GM10248 (cell line): ENCODE results near the gene LMBRD1.
"Not testable (repeated sequence)": the region's sequence is repeated elsewhere in the genome, so short reads cannot be mapped to it uniquely, and the experiment has no call there.

ENCODE experiments used
- CTCF ChIA-PET: fragments of 300-600 bp; sonication (Branson Sonifier 250); formaldehyde crosslinking; extraction: SDS; loops from one replicate; lab custom pipeline; 2021; ENCODE audit warnings: antibody characterized with exemption; lab: Yijun Ruan, JAX
- POLR2A ChIA-PET: fragments of 350-650 bp; sonication (Branson Sonifier 250); formaldehyde crosslinking; extraction: SDS; loops from one replicate; lab custom pipeline; 2020; ENCODE audit warnings: antibody characterized with exemption; lab: Yijun Ruan, JAX
- DNase-seq: peaks from one replicate; pipeline ENCODE4 v3.0.0; 2012; ENCODE audit errors: extremely low spot score
- TF ChIP-seq, protein P1 (sequence below): IDR thresholded peaks from 2 replicates; pipeline ENCODE4 v1.5.1; 2012; ENCODE audit warnings: mild to moderate bottlenecking, low read depth; ENCODE audit errors: extremely low read depth, missing control alignments, control extremely low read depth

The LMBRD1 gene

DNA sequence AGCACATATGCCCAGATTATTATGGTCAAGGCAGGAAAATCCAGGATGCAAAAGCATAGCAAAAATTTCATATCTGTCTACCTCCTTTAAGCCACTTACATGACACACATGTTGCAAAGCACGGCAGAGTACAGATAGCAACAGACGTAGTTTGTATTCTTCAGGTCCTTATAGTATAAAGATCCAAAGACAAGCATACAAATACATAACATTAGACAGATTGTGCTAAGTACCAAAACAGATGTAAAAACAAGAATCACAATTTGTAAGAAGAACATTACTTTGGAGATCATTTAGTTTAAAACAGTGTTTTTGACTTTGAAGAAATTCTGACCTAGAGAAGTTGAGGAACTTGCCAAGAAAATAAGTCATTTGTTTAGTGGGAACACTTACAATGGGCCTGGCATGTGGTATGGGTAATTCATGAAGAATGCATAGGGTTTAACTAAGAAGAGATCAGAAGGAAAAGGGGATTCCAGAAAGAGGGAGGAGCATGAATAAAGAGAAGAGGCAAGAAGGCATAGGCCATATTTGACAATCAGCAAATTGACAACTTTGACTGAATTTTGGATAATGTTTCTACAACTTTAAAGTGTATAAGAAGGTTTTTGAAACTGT is 30.6 kb upstream of the LMBRD1 start:
- ChIA-PET CTCF (no interaction called here), POLR2A (no interaction called here)
- TF ChIP-seq, protein P1, sequence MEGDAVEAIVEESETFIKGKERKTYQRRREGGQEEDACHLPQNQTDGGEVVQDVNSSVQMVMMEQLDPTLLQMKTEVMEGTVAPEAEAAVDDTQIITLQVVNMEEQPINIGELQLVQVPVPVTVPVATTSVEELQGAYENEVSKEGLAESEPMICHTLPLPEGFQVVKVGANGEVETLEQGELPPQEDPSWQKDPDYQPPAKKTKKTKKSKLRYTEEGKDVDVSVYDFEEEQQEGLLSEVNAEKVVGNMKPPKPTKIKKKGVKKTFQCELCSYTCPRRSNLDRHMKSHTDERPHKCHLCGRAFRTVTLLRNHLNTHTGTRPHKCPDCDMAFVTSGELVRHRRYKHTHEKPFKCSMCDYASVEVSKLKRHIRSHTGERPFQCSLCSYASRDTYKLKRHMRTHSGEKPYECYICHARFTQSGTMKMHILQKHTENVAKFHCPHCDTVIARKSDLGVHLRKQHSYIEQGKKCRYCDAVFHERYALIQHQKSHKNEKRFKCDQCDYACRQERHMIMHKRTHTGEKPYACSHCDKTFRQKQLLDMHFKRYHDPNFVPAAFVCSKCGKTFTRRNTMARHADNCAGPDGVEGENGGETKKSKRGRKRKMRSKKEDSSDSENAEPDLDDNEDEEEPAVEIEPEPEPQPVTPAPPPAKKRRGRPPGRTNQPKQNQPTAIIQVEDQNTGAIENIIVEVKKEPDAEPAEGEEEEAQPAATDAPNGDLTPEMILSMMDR: no peak
- DNase-seq: no peak

DNA sequence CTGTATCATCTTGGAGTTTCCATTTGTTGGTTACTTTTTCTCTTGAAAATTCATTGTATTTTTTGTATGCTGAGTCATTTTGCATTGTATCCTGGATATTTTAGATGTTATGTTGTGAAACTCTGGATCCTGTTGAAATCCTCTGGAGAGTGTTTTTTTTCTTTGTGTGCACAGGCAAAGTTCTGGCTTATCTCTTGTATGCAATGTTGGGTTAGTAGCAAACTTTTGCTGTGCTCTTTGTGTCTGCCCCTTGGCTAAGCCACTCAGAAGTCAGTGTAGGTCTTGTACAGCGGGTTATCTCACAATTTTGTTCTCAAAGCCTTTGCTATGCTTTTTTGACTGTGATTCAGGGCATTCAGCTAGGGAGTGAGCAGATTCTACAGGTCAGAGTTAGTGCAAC is 29.1 kb upstream of the LMBRD1 start:
- TF ChIP-seq, protein P1: no peak
- DNase-seq: no peak
- POLR2A ChIA-PET: no interaction called here
- CTCF ChIA-PET: interaction anchor here (1.1 kb wide), 1 partner anchor 14 kb away, joined by 3 read pairs; no protein-coding TSS in a partner anchor

DNA sequence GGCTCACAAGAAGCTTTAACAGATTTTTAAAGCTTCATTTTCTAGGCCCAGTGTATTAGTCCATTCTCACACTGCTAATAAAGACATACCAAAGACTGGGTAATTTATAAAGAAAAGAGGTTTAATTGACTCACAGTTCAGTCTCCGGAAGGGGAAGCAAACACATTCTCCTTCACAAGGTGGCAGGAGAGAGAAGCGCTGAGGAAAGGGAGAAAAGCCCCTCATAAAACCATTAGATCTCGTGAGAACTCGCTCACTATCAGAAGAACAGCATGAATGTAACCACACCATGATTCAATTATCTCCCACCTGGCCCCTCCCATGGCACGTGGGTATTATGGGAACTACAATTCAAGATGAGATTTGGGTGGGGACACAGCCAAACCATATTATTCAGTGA is 27.5 kb upstream of the LMBRD1 start:
- DNase-seq, POLR2A ChIA-PET: not testable (repeated sequence)
- CTCF ChIA-PET: interaction anchor here (0.6 to 1.6 kb wide), 4 partner anchors 10 to 32 kb away, joined by 3 to 4 read pairs (median 3); no protein-coding TSS in a partner anchor

DNA sequence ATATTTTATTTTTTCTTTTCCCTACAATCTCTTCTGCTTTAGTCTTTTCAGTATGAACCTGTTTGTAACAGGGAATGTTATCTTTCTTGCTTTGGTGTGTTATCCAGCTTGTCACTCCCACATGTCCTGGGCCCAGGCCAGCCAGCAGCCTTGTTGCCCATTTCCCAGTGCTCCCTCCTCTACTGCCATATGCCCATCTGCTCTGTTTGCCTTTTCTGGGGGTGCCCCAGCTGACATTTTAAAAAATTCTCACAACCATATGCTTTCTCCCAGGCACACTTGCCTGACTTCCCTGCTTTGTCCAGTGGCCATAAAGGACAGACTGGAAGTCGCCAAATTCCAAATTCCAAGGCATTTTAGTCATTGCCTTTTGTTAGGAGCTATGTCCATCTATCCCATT is 23.6 kb upstream of the LMBRD1 start:
- DNase-seq: no peak
- TF ChIP-seq, protein P1: no peak
- ChIA-PET CTCF (interaction anchor here (1.7 to 3.2 kb wide), 2 partner anchors 13 to 23 kb away, joined by 3 to 12 read pairs; partner anchors contain the start of gene LMBRD1), POLR2A (no interaction called here)

DNA sequence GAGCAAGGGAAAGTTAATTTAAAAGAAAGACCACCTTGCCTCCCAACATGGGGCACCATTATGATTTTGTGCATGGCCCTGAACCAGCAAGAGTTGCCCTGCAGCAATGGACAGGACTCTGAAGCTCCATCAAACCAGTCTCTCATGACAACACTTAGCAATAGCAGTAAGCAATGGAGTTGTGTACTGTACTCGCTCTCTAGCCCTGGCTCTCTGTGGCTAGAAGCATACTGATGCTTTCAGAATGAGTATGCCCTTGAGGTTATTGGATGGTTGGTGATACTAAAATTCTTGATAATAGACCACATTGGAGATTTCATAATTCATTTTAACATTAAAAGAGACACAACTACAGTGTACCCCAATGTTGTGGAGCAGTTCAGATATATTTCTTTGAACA is 23.2 kb upstream of the LMBRD1 start:
- ChIA-PET CTCF (interaction anchor here (1.0 to 3.2 kb wide), 3 partner anchors 13 to 23 kb away, joined by 3 to 12 read pairs (median 3); partner anchors contain the start of gene LMBRD1), POLR2A (no interaction called here)
- DNase-seq: no peak
- TF ChIP-seq, protein P1: no peak

GRCh38 chr6:69819138-69819537 is 22.3 kb upstream of the LMBRD1 start:
- CTCF ChIA-PET: interaction anchor here (1.0 to 3.2 kb wide), 4 partner anchors 15 to 104 kb away, joined by 3 to 12 read pairs (median 3); partner anchors contain the start of gene LMBRD1
- POLR2A ChIA-PET: no interaction called here
- TF ChIP-seq, protein P1: no peak
- no peak for DNase-seq
